Osteocyte (in vitro differentiated cells): ENCODE measurements around the gene TLCD5. TPM values are rescaled to one million over a fixed set of nuclear protein-coding genes. Genes with fewer than 3 reads are reported as not detected.

ENCODE experiments used
- DNase-seq: peaks from one replicate; pipeline ENCODE4 v3.0.0; 2021; ENCODE audit warnings: mixed read lengths; ENCODE audit not compliant: unreplicated experiment; ENCODE audit errors: extremely low spot score
- H3K27ac Mint-ChIP-seq: one replicate; pipeline ENCODE4 v1.8.0; 2021; ENCODE audit warnings: mild to moderate bottlenecking, mixed read lengths; ENCODE audit not compliant: unreplicated experiment
- H3K27me3 Mint-ChIP-seq: one replicate; pipeline ENCODE4 v1.8.0; 2021; ENCODE audit warnings: mixed read lengths; ENCODE audit not compliant: unreplicated experiment
- H3K36me3 Mint-ChIP-seq: one replicate; pipeline ENCODE4 v1.8.0; 2021; ENCODE audit warnings: mixed read lengths; ENCODE audit not compliant: unreplicated experiment
- H3K4me1 Mint-ChIP-seq: one replicate; pipeline ENCODE4 v1.8.0; 2021; ENCODE audit warnings: mixed read lengths; ENCODE audit not compliant: unreplicated experiment
- H3K4me3 Mint-ChIP-seq: one replicate; pipeline ENCODE4 v1.8.0; 2021; ENCODE audit warnings: mild to moderate bottlenecking, moderate library complexity, mixed read lengths; ENCODE audit not compliant: unreplicated experiment
- H3K9me3 Mint-ChIP-seq: one replicate; pipeline ENCODE4 v1.8.0; 2021; ENCODE audit warnings: mixed read lengths; ENCODE audit not compliant: unreplicated experiment
- total RNA-seq: library from RNA; stranded (reverse); gene quantifications from 2 replicates; pipeline ENCODE4 v1.2.1, GENCODE V29; 2021
- TF ChIP-seq, protein P1 (sequence below): fragments of 200-600 bp; sonication (generic); IDR thresholded peaks from 2 replicates; pipeline ENCODE4 v1.5.0; 2021; ENCODE audit warnings: antibody characterized with exemption, mild to moderate bottlenecking, moderate library complexity

TLCD5 gene
- total RNA-seq, 1 donor from 2014 or later: 11.6 TPM

DNA sequence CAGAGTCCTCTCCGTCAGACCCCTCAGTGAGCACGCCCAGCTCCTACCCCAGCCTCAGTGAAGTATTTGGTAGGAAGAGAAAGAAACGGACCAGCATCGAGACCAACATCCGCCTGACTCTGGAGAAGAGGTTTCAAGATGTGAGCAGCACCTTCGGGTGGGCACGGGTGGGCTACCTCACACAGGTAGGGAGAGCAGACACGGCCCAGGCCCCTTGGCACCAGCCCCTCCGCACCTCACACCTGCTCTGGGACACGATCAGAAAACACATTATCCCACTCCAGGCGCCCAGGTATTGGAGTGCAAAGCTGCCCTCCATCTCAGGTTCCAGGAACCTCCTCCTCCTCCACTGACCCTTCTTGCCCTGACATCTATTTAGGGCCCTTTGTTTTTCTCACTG lies 17.6 kb upstream of the TLCD5 start:
- H3K4me1 Mint-ChIP-seq: peaks cover 6% of the 10 kb centered on the region
- TF ChIP-seq, protein P1, sequence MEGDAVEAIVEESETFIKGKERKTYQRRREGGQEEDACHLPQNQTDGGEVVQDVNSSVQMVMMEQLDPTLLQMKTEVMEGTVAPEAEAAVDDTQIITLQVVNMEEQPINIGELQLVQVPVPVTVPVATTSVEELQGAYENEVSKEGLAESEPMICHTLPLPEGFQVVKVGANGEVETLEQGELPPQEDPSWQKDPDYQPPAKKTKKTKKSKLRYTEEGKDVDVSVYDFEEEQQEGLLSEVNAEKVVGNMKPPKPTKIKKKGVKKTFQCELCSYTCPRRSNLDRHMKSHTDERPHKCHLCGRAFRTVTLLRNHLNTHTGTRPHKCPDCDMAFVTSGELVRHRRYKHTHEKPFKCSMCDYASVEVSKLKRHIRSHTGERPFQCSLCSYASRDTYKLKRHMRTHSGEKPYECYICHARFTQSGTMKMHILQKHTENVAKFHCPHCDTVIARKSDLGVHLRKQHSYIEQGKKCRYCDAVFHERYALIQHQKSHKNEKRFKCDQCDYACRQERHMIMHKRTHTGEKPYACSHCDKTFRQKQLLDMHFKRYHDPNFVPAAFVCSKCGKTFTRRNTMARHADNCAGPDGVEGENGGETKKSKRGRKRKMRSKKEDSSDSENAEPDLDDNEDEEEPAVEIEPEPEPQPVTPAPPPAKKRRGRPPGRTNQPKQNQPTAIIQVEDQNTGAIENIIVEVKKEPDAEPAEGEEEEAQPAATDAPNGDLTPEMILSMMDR: no peak
- no peaks in the 10 kb centered on the region for H3K36me3 Mint-ChIP-seq
- no peak overlapping the region for H3K27ac Mint-ChIP-seq
- H3K27me3 Mint-ChIP-seq: peaks cover 2% of the 10 kb centered on the region
- DNase-seq: no peak
- no peak overlapping the region for H3K4me3 Mint-ChIP-seq
- no peaks in the 10 kb centered on the region for H3K9me3 Mint-ChIP-seq

DNA sequence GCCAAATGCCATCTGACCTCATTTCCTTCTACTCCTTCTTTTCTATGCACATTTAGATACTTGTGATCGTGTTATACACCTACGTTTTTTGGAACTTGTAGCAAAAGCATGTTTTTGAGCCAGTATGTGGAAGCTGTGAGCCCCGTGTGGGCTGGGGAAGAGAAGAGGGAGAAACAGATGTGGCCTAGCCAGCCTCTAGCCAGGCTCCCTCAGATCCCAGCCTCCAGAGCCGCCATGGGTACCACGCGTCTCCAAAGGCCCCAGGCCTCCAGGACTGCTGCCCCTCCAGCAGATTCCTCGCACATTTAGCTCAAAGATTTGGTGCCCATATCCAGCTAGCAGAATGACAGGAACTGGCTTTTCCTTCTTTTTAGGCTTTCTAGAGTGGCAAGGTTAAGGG lies 17.0 kb upstream of the TLCD5 start:
- Mint-ChIP-seq H3K27ac (no peak overlapping the region), H3K4me1 (peaks cover 6% of the 10 kb centered on the region), H3K36me3 (no peaks in the 10 kb centered on the region), H3K27me3 (peaks cover 8% of the 10 kb centered on the region), H3K4me3 (no peak overlapping the region), H3K9me3 (no peaks in the 10 kb centered on the region)
- TF ChIP-seq, protein P1: no peak
- DNase-seq: no peak

DNA sequence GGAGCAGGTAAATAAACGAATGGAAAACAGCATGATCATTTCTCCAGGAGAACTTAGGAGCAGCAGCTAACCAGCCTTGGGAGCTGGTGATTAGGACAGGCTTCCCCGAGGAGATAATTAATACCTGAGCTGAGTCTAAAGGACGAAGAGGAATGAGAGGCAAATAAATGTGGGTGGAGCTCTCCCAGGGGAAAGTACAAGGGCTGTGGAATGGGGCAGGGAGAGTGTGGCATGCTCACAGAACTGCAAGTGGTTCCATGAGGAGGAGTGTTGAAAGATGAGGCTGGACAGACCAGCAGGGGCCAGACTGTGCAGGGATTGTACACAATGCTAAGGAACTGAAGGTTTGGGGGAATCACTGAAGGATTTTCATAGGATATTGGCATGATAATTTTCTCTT lies 14.2 kb upstream of the TLCD5 start:
- H3K27ac Mint-ChIP-seq: no peak overlapping the region
- TF ChIP-seq, protein P1: no peak
- H3K4me1 Mint-ChIP-seq: peaks cover 6% of the 10 kb centered on the region
- no peaks in the 10 kb centered on the region for H3K36me3 Mint-ChIP-seq
- no peak for DNase-seq
- H3K4me3 Mint-ChIP-seq: no peak overlapping the region
- H3K27me3 Mint-ChIP-seq: peaks cover 11% of the 10 kb centered on the region
- H3K9me3 Mint-ChIP-seq: no peaks in the 10 kb centered on the region

DNA sequence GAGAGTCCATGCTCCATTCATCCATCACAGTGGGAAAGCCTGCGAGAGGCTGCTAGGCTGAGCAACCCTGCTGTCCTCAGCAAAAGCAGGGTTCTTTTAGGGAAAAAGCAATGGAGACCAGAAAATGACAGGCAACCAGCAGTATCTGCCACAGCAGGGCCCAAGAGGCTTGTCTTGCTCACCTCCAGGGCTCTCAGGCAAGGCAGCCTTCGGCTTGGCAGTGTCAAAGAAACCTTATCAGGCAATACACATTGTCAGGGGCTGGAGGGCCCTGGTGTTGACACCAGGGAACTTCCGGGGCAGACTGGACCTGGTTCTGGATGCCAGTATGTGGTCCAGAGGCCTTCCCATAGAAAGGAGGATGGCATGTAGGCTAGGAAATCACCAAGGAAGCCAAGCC lies 10.2 kb upstream of the TLCD5 start:
- TF ChIP-seq, protein P1: no peak
- Mint-ChIP-seq H3K9me3 (no peaks in the 10 kb centered on the region), H3K36me3 (no peaks in the 10 kb centered on the region), H3K4me1 (peaks cover 7% of the 10 kb centered on the region), H3K27me3 (peaks cover 31% of the 10 kb centered on the region), H3K4me3 (no peak overlapping the region), H3K27ac (no peak overlapping the region)
- DNase-seq: no peak

DNA sequence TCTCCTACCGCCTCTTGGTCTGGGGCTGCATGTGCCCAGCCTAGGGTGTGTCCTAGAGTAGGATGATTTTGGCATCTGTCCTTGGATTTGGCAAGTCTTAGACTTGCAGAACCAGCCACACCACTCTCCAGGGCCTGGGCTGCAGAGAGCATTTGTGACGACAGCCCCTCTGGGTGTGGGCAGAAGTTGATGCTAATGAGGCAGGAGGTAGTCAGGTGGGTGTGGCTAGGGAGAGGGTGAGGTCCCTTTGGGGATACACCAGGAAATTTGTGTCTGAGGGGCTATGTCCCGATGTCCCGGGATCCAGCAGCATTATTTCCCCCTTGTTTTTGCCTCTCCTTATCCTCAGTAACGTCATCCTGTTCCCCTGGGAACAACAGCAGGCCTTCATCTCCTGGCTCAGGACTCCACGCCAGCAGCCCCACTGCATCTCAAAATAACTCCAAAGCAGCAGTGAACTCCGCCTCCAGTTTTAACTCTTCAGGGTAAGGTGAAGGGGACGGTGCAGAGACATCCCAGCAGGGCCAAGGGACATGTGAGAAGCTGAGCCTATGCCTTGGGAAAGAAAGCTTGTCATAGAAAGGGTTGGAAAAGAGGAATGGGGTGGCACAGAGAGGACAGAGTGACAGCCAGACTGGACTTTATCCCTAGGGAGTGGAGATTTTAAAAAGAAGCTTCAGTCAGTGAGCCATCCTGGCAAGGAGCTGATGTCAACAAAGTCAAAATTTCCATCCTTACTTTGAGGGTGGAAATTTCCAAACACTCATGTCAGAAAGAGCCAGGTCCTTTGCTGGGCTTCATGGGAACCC lies 8.0 kb upstream of the TLCD5 start:
- Mint-ChIP-seq H3K36me3 (no peaks in the 10 kb centered on the region), H3K27ac (no peak overlapping the region), H3K4me1 (peaks cover 7% of the 10 kb centered on the region), H3K9me3 (no peaks in the 10 kb centered on the region), H3K27me3 (peaks cover 31% of the 10 kb centered on the region), H3K4me3 (no peak overlapping the region)
- TF ChIP-seq, protein P1: no peak
- DNase-seq: no peak
